ENCODE data around the gene ABLIM1. TPM values are rescaled to one million over a fixed set of nuclear protein-coding genes. Genes with fewer than 3 reads are reported as not detected.

Gene ABLIM1
- total RNA-seq, 2 experiments from 2014 or later: 91.5 to 97.9 TPM

DNA sequence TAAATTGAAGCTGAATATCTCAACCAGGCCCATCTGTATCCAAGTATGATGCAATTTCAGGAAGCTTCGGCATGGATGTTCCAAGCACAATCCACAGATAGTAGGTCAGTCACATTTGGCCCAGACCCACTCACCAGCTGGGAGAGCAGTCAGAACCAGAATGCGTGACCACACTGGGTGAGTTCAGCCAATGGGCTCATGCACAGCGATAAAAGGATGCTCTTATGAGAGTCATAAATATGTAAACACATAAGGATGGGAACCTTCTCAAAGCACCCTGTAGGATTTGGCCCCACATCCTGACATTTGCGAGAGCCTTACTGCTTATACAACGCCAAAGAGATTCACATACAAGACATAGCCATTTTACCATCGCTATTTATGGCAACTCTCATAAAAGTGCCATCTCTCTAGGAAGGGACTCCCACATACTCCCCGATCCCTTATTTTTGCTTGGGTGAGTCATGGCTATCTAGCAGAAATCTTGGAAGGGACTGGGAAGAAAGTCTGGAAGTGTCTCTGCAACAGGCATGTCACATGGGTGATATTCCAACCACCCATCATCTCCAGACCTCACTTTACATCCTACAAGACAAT lies 256.8 kb downstream of the ABLIM1 start:
- no peaks in the 10 kb centered on the region for H3K36me3 Mint-ChIP-seq (ENCODE audit: low read depth)
- no peaks in the 10 kb centered on the region for H3K9me3 Mint-ChIP-seq
- DNase-seq: no peak
- ChIA-PET POLR2A (no interaction called here), CTCF (no interaction called here)
- peaks cover 8% of the 10 kb centered on the region for H3K4me1 Mint-ChIP-seq
- H3K27ac Mint-ChIP-seq: no peak overlapping the region
- peaks cover 78% of the 10 kb centered on the region for H3K27me3 Mint-ChIP-seq
- H3K4me3 Mint-ChIP-seq: no peak overlapping the region

DNA sequence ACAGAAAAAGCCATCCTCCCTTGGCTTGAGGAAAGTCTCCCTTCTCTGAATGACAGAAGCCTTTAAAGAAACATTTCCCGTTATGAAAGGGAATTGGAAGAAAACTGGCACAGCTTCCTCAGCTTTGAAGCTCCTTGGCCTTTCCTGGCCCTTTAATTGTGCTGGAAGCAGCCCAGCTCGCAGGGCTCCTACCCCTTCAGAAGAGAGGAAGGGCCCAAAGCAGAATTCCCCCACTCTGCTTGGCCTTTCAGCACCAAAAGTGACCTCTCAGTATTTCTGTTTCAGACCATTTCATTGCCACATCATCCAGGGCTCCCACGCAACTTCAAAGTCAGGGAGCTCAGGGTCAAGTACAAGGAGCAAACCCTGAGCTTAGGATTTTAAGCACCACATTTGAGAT lies 258.0 kb downstream of the ABLIM1 start:
- Mint-ChIP-seq H3K4me3 (no peak overlapping the region), H3K27me3 (peaks cover 79% of the 10 kb centered on the region), H3K36me3 (ENCODE audit: low read depth) (no peaks in the 10 kb centered on the region), H3K9me3 (no peaks in the 10 kb centered on the region), H3K27ac (no peak overlapping the region), H3K4me1 (peaks cover 7% of the 10 kb centered on the region)
- ChIA-PET POLR2A (no interaction called here), CTCF (no interaction called here)
- no peak for DNase-seq

DNA sequence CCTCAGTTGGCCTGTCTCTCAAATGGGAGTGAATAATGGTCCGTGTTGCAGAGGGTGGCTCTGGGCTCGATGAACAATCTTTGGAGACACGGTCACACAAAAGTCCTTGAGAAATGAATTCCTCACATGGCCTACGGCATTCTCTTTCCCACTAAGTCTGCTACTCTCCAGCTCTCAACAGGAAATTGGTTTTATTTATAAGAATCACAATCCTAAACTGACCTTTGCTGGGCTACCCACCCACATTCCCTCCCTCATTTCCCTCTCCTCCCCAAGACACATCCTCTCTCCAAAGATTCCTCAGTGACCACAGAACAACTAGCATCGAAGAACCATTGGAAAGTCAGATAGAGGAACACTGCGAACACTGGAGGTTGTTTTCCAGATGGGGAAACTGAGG lies 258.5 kb downstream of the ABLIM1 start:
- CTCF ChIA-PET: no interaction called here
- H3K36me3 Mint-ChIP-seq (ENCODE audit: low read depth): no peaks in the 10 kb centered on the region
- peaks cover 79% of the 10 kb centered on the region for H3K27me3 Mint-ChIP-seq
- H3K4me1 Mint-ChIP-seq: peaks cover 9% of the 10 kb centered on the region
- POLR2A ChIA-PET: no interaction called here
- H3K27ac Mint-ChIP-seq: no peak overlapping the region
- H3K9me3 Mint-ChIP-seq: no peaks in the 10 kb centered on the region
- no peak for DNase-seq
- no peak overlapping the region for H3K4me3 Mint-ChIP-seq

DNA sequence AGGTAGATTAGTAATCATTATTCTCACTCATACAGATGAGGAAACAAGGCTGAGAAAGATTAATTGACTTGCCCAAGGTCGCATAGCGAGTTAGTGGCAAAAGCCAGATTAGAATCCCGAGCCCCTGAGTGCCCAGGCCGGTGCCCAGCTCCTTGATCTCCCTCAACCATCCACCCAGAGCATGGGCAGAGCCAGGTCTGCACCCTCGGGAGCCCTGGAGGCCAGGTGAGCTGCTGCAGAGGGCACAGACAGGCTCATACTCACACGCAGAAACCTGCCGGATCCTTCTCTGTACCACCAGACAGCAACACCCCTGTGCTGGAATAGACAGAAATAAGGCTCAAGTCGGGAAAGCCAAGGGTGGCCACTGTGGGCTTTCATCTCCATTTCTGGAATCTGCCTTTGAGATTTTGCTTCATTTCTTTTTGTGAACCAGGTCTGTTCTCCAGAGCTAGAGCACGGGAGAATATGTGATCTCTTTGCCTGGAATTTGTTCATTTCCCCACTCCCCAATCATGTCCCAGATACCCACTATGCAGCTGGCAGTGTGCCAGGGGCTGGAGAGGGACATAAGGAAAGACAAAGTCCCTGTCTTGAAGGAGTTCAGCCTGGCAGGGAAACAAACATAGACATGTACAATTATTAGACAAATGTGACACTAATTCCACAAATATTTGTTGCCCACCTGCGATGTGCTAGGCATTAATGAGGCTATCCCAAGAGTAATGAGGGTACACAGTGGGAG lies 259.3 kb downstream of the ABLIM1 start:
- ChIA-PET CTCF (interaction anchor here (0.9 to 1.8 kb wide), 2 partner anchors 42 to 95 kb away, joined by 3 to 9 read pairs; no protein-coding TSS in a partner anchor), POLR2A (no interaction called here)
- Mint-ChIP-seq H3K9me3 (no peaks in the 10 kb centered on the region), H3K36me3 (ENCODE audit: low read depth) (no peaks in the 10 kb centered on the region), H3K27ac (no peak overlapping the region), H3K4me3 (no peak overlapping the region), H3K27me3 (peaks cover 82% of the 10 kb centered on the region), H3K4me1 (peaks cover 9% of the 10 kb centered on the region)
- DNase-seq: no peak

DNA sequence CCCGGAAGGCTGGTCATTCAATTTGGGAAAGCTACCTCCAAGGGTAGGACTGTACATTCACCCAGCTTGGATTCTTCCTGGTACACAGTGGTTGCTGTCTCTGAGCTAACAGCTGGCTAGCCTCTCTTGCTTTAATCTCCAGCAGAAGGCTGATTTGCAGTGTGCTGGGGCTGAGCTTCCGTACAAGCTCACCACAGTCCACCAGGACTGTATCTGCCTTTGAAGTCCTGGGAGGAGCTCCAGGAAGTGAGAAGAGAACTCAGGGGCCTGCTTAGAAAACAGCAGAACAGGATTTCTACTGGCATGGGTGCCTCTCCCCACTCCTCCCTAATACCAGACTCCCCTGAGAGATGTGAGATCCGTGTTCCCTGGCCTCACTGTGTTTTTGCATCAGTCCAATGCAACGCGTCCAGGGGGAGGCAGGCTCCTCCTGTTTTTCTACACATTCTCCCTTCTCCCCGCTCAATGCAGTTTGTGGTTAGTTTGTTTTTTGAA lies 260.4 kb downstream of the ABLIM1 start:
- H3K4me1 Mint-ChIP-seq: peaks cover 5% of the 10 kb centered on the region
- no peak overlapping the region for H3K4me3 Mint-ChIP-seq
- no peaks in the 10 kb centered on the region for H3K9me3 Mint-ChIP-seq
- H3K36me3 Mint-ChIP-seq (ENCODE audit: low read depth): no peaks in the 10 kb centered on the region
- DNase-seq: no peak
- POLR2A ChIA-PET: interaction anchor here (1.3 kb wide), 1 partner anchor 42 kb away, joined by 3 read pairs; no protein-coding TSS in a partner anchor
- H3K27me3 Mint-ChIP-seq: peaks cover 78% of the 10 kb centered on the region
- H3K27ac Mint-ChIP-seq: no peak overlapping the region
- CTCF ChIA-PET: interaction anchor here (0.9 to 1.8 kb wide), 3 partner anchors 10 to 94 kb away, joined by 3 to 9 read pairs (median 4); no protein-coding TSS in a partner anchor

DNA sequence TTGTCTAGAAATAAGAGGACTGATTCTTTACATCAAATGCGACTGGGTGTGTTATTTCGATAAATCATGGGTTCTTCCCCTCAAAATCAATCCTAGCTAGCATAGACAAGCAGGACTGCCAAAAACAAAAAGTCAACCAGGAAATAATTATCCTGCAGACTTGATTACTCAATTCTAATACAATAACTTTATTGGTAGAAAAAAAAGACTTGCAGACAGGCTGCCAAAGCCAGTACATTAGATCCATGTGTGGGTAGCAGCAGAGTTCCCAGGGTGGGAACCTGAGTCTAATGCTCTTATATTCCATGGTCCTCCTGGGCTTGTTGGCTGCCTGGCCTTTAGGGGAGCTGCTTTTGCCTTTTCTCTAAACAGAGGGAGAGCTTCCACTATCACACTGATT lies 261.6 kb downstream of the ABLIM1 start:
- no peak for DNase-seq
- Mint-ChIP-seq H3K4me1 (peaks cover 5% of the 10 kb centered on the region), H3K27me3 (peaks cover 67% of the 10 kb centered on the region), H3K9me3 (no peaks in the 10 kb centered on the region), H3K36me3 (ENCODE audit: low read depth) (no peaks in the 10 kb centered on the region), H3K4me3 (no peak overlapping the region), H3K27ac (no peak overlapping the region)
- ChIA-PET CTCF (no interaction called here), POLR2A (interaction anchor here (1.3 kb wide), 1 partner anchor 43 kb away, joined by 3 read pairs; no protein-coding TSS in a partner anchor)

DNA sequence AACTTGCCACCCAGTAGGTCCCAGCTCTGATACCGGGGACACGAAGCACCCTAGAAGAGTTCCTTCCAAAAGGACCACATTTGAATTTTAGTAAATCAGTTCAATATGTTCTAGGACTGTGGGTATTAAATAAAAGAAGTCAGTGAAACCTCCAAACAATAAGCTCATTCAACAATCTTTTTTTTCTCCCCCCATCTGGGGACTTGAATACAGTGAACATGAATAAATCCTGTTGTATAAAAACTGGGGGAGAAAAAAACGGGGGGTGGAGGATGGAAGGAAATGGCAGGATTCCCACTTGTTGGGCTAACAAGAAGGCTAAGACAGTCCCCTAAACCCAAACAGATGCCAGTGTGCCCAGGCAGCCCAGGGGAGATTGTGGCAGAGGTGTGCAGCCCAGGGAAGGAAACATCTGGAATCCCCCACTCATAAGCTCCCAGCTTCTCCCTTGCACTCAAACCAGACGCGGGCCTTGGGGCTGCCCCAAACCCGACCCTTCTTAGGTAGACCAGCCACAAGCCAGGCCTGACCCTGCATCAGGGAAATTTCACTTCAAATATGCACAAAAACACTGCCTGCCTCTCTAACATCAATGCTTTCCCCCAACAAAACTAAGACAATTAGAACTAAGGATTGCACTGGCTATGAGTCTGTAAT lies 262.6 kb downstream of the ABLIM1 start:
- ChIA-PET POLR2A (no interaction called here), CTCF (no interaction called here)
- no peaks in the 10 kb centered on the region for H3K9me3 Mint-ChIP-seq
- H3K4me3 Mint-ChIP-seq: no peak overlapping the region
- H3K36me3 Mint-ChIP-seq (ENCODE audit: low read depth): no peaks in the 10 kb centered on the region
- no peak overlapping the region for H3K27ac Mint-ChIP-seq
- no peak for DNase-seq
- peaks cover 5% of the 10 kb centered on the region for H3K4me1 Mint-ChIP-seq
- peaks cover 61% of the 10 kb centered on the region for H3K27me3 Mint-ChIP-seq

DNA sequence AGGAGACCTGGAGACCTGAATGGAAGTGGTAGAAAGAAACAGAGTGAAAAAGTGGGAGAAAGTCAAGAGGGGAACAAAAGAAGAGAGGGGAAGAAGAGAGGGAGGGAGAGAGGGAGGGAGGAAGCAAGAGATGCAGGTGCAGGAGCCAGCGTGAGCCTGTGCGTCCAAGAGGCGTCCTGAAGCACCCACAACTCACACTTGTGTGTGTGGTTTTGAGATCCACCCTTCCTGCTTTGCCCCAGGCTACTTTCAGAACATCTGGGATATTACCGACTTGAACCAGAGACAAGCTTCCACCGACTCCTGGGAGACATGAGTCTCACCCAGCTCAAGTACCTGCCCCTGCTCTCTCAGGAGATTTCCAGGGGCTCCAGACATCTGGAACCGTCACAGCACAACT lies 263.5 kb downstream of the ABLIM1 start:
- Mint-ChIP-seq H3K27ac (no peak overlapping the region), H3K4me3 (no peak overlapping the region), H3K4me1 (peaks cover 5% of the 10 kb centered on the region), H3K9me3 (peaks cover 2% of the 10 kb centered on the region), H3K27me3 (peaks cover 59% of the 10 kb centered on the region), H3K36me3 (ENCODE audit: low read depth) (no peaks in the 10 kb centered on the region)
- ChIA-PET POLR2A (no interaction called here), CTCF (no interaction called here)
- DNase-seq: no peak

DNA sequence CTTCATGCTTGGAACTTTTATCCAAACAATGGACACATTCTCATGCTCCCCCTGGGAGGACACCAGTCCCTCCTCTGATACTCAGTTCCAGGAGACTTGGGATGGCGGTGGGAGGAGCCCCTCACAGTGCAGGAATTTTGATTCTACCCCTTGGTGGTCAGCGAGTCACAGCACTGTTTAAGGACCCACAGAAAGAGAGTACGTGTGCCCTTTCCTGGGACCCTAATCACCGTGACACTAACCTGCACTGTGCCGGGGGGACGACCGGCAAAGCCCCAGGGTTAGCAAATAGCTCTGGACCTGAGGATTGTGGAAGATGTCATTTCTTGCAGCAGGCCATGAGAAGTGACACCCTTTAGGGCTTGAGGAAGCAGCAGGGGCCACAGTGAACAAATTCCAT lies 264.2 kb downstream of the ABLIM1 start:
- POLR2A ChIA-PET: no interaction called here

DNA sequence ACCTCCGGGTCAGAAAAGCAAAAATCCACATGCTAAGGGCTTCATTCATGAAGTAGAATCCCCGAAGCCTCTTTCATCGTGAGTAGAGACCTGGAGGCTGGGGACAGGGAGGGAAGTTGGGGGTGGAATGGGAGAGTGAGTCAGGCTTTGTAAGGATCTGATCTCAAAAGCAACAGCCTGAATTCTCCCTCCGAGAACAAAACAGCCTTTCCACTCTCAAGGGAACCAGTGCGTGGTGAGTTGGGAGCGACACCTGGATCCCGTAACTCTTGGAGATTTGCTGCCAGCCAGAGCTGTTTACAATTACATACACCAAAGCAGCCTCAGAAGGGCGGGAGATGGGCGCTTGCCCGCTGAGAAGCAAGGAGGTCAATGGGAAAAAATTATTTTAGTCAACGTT lies 264.6 kb downstream of the ABLIM1 start:
- H3K4me1 Mint-ChIP-seq: peaks cover 10% of the 10 kb centered on the region
- CTCF ChIA-PET: no interaction called here
- POLR2A ChIA-PET: no interaction called here
- DNase-seq: no peak
- H3K27me3 Mint-ChIP-seq: peaks cover 52% of the 10 kb centered on the region
- no peak overlapping the region for H3K27ac Mint-ChIP-seq
- H3K9me3 Mint-ChIP-seq: peaks cover 5% of the 10 kb centered on the region
- no peaks in the 10 kb centered on the region for H3K36me3 Mint-ChIP-seq (ENCODE audit: low read depth)
- H3K4me3 Mint-ChIP-seq: no peak overlapping the region

More for the DNA sequence above, 264.2 kb downstream of the ABLIM1 start:
- CTCF ChIA-PET: no interaction called here
- H3K27ac Mint-ChIP-seq: no peak overlapping the region
- H3K4me3 Mint-ChIP-seq: no peak overlapping the region
- peaks cover 54% of the 10 kb centered on the region for H3K27me3 Mint-ChIP-seq
- no peaks in the 10 kb centered on the region for H3K36me3 Mint-ChIP-seq (ENCODE audit: low read depth)
- H3K4me1 Mint-ChIP-seq: peaks cover 7% of the 10 kb centered on the region
- peaks cover 2% of the 10 kb centered on the region for H3K9me3 Mint-ChIP-seq
- DNase-seq: no peak

DNA sequence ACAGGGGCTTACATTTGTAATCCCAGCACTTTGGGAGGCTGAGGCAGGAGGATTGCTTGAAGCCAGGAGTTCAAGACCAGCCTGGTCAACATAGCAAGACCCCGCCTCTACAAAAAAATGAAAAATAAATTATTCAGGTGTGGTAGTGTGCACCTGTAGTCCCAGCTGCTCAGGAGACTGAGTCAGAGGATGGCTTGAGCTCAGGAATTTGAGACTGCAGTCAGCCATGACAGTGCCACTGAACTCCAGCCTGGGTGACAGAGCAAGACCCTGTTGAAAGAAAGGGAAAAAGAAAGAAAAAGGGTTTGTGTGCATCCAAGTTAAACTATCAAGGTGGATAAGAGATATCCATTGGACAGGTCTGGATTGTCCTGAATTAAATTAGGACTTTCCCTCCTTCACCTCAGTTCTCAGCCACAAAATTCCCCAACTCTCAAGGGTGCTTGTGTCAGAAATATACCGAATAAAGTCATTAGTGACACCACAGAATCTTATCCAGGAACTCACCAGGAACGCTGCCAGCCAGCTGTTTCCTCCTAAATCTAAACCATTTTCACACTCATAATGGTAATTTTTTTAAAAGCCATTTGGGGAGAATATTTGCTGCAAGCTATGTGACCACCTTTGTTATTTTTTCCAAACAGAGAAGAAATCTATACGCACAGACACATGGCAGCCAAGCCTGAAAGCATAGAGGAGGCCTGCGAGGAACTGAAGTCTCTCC lies 265.8 kb downstream of the ABLIM1 start:
- ChIA-PET POLR2A (no interaction called here), CTCF (no interaction called here)
- DNase-seq: no peak
- Mint-ChIP-seq H3K4me1 (peaks cover 16% of the 10 kb centered on the region), H3K27ac (no peak overlapping the region), H3K9me3 (peaks cover 5% of the 10 kb centered on the region), H3K4me3 (no peak overlapping the region), H3K27me3 (peaks cover 46% of the 10 kb centered on the region), H3K36me3 (ENCODE audit: low read depth) (no peaks in the 10 kb centered on the region)

DNA sequence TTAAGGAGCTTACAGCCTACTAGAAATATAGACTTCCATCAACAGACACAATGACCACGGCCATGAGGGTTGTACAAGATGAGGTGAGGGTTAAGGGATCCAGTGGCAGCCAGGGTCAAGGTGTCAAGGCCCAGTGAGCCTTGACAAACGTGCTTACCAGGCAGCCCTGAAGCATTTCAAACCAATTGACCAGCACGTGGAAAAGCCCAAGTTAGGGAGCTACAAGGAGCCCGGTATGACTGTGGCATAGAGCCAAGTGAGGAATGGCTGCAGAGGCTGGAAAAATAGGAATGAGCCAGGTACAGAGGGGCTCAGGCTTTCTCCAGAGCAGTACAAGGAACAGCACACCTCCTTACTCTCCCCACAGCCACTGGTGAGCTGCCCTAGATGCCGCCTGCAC lies 266.5 kb downstream of the ABLIM1 start:
- no peak overlapping the region for H3K27ac Mint-ChIP-seq
- peaks cover 5% of the 10 kb centered on the region for H3K9me3 Mint-ChIP-seq
- CTCF ChIA-PET: no interaction called here
- no peak overlapping the region for H3K4me3 Mint-ChIP-seq
- H3K27me3 Mint-ChIP-seq: peaks cover 41% of the 10 kb centered on the region
- no peak for DNase-seq
- H3K4me1 Mint-ChIP-seq: peaks cover 14% of the 10 kb centered on the region
- no peaks in the 10 kb centered on the region for H3K36me3 Mint-ChIP-seq (ENCODE audit: low read depth)
- POLR2A ChIA-PET: no interaction called here

DNA sequence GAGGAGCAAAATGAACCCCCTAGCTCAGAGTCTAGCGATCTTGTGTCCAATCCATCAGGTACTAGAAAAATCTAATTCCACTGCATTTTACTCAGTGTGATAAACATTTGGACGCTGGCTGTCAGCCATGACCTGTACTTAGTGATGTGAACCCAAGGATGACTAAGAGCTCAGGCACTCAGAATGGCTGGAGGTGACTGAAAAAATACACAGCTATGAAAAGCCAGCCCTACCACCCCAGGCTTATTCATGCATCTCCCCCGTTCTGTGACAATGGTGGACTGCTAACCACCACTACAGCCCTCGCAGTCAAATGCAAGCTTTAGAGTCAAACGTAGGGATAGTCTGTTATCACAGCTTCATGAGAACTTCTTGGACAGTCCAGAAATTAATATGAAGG lies 268.6 kb downstream of the ABLIM1 start:
- Mint-ChIP-seq H3K36me3 (ENCODE audit: low read depth) (no peaks in the 10 kb centered on the region), H3K4me1 (peaks cover 10% of the 10 kb centered on the region), H3K27me3 (peaks cover 20% of the 10 kb centered on the region), H3K4me3 (no peak overlapping the region), H3K9me3 (peaks cover 5% of the 10 kb centered on the region), H3K27ac (no peak overlapping the region)
- POLR2A ChIA-PET: no interaction called here
- no peak for DNase-seq
- CTCF ChIA-PET: interaction anchor here (0.5 to 1.2 kb wide), 2 partner anchors 85 to 224 kb away, joined by 3 to 4 read pairs; no protein-coding TSS in a partner anchor
